ENCODE data around the gene CEP97. TPM values are rescaled to one million over a fixed set of nuclear protein-coding genes. Genes with fewer than 3 reads are reported as not detected.

CEP97 gene
- total RNA-seq, 1 donor from 2014 or later: 7.2 TPM

GRCh38 chr3:101709126-101709525 lies 15.3 kb upstream of the CEP97 start:
- H3K27ac Mint-ChIP-seq (ENCODE audit: unreplicated experiment): no peak overlapping the region
- H3K4me1 Mint-ChIP-seq (ENCODE audit: unreplicated experiment): no peaks in the 10 kb centered on the region
- TF ChIP-seq CTCF (IDR thresholded peaks at IDR 0.05; ENCODE audit: unreplicated experiment): no peak
- no peaks in the 10 kb centered on the region for H3K9me3 Mint-ChIP-seq (ENCODE audit: unreplicated experiment)
- no peak for DNase-seq (ENCODE audit: low spot score)
- H3K4me3 Mint-ChIP-seq (ENCODE audit: unreplicated experiment): no peak overlapping the region
- no peaks in the 10 kb centered on the region for H3K27me3 Mint-ChIP-seq (ENCODE audit: unreplicated experiment)
- no peaks in the 10 kb centered on the region for H3K36me3 Mint-ChIP-seq (ENCODE audit: low read depth, unreplicated experiment)

- Mint-ChIP-seq H3K9me3 (ENCODE audit: unreplicated experiment) (no peaks in the 10 kb centered on the region), H3K4me1 (ENCODE audit: unreplicated experiment) (peaks cover 6% of the 10 kb centered on the region), H3K27ac (ENCODE audit: unreplicated experiment) (no peak overlapping the region), H3K4me3 (ENCODE audit: unreplicated experiment) (no peak overlapping the region), H3K36me3 (ENCODE audit: low read depth, unreplicated experiment) (no peaks in the 10 kb centered on the region), H3K27me3 (ENCODE audit: unreplicated experiment) (no peaks in the 10 kb centered on the region)
- no peak for TF ChIP-seq CTCF (IDR thresholded peaks at IDR 0.05; ENCODE audit: unreplicated experiment)
- DNase-seq (ENCODE audit: low spot score): no peak
These were observed 6.0 kb upstream of the CEP97 start for GRCh38 chr3:101718455-101718854.

GRCh38 chr3:101719604-101720185 lies 4.7 kb upstream of the CEP97 start:
- Mint-ChIP-seq H3K4me1 (ENCODE audit: unreplicated experiment) (peaks cover 12% of the 10 kb centered on the region), H3K27me3 (ENCODE audit: unreplicated experiment) (no peaks in the 10 kb centered on the region), H3K27ac (ENCODE audit: unreplicated experiment) (no peak overlapping the region), H3K4me3 (ENCODE audit: unreplicated experiment) (no peak overlapping the region), H3K9me3 (ENCODE audit: unreplicated experiment) (no peaks in the 10 kb centered on the region), H3K36me3 (ENCODE audit: low read depth, unreplicated experiment) (no peaks in the 10 kb centered on the region)
- DNase-seq (ENCODE audit: low spot score): no peak
- TF ChIP-seq CTCF (IDR thresholded peaks at IDR 0.05; ENCODE audit: unreplicated experiment): no peak

- no peak for TF ChIP-seq CTCF (IDR thresholded peaks at IDR 0.05; ENCODE audit: unreplicated experiment)
- no peak for DNase-seq (ENCODE audit: low spot score)
- H3K9me3 Mint-ChIP-seq (ENCODE audit: unreplicated experiment): no peaks in the 10 kb centered on the region
- H3K27me3 Mint-ChIP-seq (ENCODE audit: unreplicated experiment): no peaks in the 10 kb centered on the region
- no peak overlapping the region for H3K4me3 Mint-ChIP-seq (ENCODE audit: unreplicated experiment)
- no peak overlapping the region for H3K27ac Mint-ChIP-seq (ENCODE audit: unreplicated experiment)
- peaks cover 15% of the 10 kb centered on the region for H3K4me1 Mint-ChIP-seq (ENCODE audit: unreplicated experiment)
- no peaks in the 10 kb centered on the region for H3K36me3 Mint-ChIP-seq (ENCODE audit: low read depth, unreplicated experiment)
These were observed 3.3 kb upstream of the CEP97 start for GRCh38 chr3:101720851-101721840.

Data from endothelial cell (in vitro differentiated cells).